ENCODE data around the gene TBC1D2. TPM values are rescaled to one million over a fixed set of nuclear protein-coding genes. Genes with fewer than 3 reads are reported as not detected.
"Not testable (repeated sequence)": the region's sequence is repeated elsewhere in the genome, so short reads cannot be mapped to it uniquely, and the experiment has no call there.

The TBC1D2 gene
- total and polyA plus RNA-seq, 7 donors: 1.3 to 2.9 (median 2.1) TPM

DNA sequence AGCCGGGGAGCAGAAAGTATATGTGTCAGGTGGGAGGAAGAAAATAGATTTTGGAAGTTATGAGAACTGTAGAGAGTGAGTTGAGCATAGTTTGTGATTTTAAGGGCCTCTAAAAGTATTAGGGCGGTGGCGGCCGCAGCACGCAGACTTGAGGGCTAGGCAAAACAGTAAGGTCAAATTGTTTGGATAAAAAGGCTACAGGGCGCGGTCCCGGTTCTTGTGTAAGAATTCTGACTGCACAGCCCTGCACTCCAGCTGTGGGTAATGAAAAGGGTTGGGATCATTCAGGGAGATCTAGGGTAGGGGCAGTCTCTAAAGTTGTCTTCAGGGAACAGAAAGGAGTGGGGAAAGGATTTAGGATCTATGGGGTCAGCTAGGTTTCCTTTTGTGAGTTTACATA lies 12.1 kb upstream of the TBC1D2 start:
- not testable (repeated sequence) for H3K4me3 ChIP-seq; H3K36me3 ChIP-seq (ENCODE audit: insufficient read depth in 1 of 2, low read depth in 1 of 2); H3K27me3 ChIP-seq (ENCODE audit: insufficient read depth in 3 of 3, low read length in 2 of 3); H3K4me1 ChIP-seq; ATAC-seq; DNase-seq; H3K9me3 ChIP-seq; H3K27ac ChIP-seq
- intact Hi-C loops (cut with DNase I): loop anchor here in 1 of 2 donors (10.0 kb wide), 1 partner anchor 193 kb away; no protein-coding TSS in a partner anchor
- WGBS, 3 donors: 88 to 94% (median 92%) methylated on average over 8 of the region's 8 CpGs

DNA sequence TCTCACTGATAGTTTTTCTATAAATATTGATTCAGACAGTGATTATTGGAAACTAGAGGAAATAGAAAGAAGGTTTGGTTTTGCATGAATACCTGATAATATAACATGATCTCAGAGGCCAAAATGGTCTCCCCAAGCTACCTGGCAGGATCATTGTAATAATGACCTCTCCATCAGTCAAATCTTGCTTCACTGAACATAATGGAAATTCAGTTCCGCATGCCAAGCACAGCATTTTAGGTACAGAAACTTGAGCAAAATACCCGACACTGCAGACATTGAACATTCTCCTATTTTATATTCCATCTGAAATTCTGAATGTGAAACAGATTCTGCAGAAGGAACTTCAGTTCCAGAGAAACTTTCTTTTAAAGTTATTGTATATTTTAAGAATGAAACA lies 9.1 kb upstream of the TBC1D2 start:
- H3K36me3 ChIP-seq (ENCODE audit: insufficient read depth in 1 of 2, low read depth in 1 of 2): no peaks in the 10 kb centered on the region
- 75 to 81% (median 77%) methylated on average over 2 of the region's 2 CpGs for WGBS, 3 donors
- H3K27me3 ChIP-seq (ENCODE audit: insufficient read depth in 3 of 3, low read length in 2 of 3): no peaks in the 10 kb centered on the region
- H3K4me1 ChIP-seq: no peaks in the 10 kb centered on the region
- intact Hi-C loops (cut with DNase I): loop anchor here (2.0 to 10.0 kb wide), 4 partner anchors 37 to 340 kb away; no protein-coding TSS in a partner anchor
- TF ChIP-seq, protein P1, sequence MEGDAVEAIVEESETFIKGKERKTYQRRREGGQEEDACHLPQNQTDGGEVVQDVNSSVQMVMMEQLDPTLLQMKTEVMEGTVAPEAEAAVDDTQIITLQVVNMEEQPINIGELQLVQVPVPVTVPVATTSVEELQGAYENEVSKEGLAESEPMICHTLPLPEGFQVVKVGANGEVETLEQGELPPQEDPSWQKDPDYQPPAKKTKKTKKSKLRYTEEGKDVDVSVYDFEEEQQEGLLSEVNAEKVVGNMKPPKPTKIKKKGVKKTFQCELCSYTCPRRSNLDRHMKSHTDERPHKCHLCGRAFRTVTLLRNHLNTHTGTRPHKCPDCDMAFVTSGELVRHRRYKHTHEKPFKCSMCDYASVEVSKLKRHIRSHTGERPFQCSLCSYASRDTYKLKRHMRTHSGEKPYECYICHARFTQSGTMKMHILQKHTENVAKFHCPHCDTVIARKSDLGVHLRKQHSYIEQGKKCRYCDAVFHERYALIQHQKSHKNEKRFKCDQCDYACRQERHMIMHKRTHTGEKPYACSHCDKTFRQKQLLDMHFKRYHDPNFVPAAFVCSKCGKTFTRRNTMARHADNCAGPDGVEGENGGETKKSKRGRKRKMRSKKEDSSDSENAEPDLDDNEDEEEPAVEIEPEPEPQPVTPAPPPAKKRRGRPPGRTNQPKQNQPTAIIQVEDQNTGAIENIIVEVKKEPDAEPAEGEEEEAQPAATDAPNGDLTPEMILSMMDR (IDR thresholded peaks at IDR 0.05): no peak
- no peaks in the 10 kb centered on the region for H3K9me3 ChIP-seq
- H3K27ac ChIP-seq: no peak overlapping the region
- no peak for ATAC-seq
- DNase-seq: no peak
- H3K4me3 ChIP-seq: no peak overlapping the region

DNA sequence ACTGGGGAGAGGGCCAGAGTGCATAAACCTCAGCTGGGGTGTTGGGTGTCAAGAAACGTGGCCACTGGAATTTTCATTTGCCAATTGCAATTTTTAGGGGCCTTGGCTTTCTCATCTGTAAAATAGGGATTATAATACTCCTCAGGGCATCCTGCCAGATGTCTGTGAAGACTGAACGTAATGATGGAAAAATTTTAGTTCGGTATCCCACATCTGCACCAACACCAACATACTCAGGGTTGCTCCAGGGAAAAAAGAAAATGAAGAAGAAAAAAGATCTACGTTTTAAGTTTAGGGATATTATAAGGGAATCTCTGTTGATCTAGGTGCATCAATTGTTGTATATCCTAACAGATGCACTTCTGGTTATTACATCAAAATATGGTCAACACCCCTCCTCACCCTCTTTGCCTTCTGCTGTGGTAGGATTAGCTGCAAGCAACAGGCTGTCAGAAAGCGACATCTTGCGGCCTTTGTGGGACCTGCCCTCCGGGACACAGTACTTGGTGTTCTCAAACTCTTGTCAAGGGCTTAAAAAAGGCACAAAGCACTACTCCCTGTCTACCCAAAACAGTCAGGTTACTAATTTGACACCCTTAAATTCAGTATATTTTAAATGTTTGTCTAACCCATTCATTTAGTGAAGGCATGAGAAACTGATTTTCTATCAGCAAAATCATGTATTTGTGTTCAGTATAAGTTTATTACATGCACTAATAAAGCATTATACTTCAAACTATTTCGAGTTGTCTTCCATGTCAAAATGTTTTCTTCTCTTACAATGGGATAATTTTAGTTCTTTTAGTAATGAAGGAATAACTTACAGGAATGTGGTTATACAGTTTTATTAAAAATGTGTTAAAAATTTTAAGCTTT lies 8.3 kb upstream of the TBC1D2 start:
- H3K36me3 ChIP-seq (ENCODE audit: insufficient read depth in 1 of 2, low read depth in 1 of 2): no peaks in the 10 kb centered on the region
- no peak overlapping the region for H3K4me3 ChIP-seq
- TF ChIP-seq, protein P1 (IDR thresholded peaks at IDR 0.05): peak; percentile 92
- no peaks in the 10 kb centered on the region for H3K27me3 ChIP-seq (ENCODE audit: insufficient read depth in 3 of 3, low read length in 2 of 3)
- DNase-seq: peak; percentile 78 to 89
- WGBS, 3 donors: 16 to 22% (median 18%) methylated on average over 8 of the region's 8 CpGs
- no peak overlapping the region for H3K27ac ChIP-seq
- no peaks in the 10 kb centered on the region for H3K9me3 ChIP-seq
- H3K4me1 ChIP-seq: no peaks in the 10 kb centered on the region
- intact Hi-C loops (cut with DNase I): loop anchor here (1.0 to 10.0 kb wide), 6 partner anchors 36 to 340 kb away; no protein-coding TSS in a partner anchor
- ATAC-seq: peak; percentile 82 to 99 (median 92)

DNA sequence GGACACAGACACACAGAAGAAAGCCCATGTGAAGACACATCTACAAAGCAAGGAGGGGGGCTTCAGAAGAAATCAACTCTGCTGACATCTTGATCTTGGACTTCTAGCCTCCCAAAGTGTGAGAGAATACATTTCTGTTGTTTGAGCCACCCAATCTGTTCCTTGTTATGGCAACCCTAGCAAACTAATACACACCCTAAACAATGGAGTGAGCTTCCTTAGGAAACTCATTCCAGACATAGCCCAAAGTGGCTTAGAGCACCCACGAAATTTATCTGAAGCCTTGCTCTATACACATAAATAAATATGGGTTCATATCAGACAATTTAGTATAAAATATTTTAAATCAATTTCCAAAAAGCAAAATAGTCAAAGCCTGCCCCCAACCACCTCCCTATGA lies 7.6 kb upstream of the TBC1D2 start:
- H3K4me3 ChIP-seq: no peak overlapping the region
- intact Hi-C loops (cut with DNase I): loop anchor here (1.0 to 10.0 kb wide), 5 partner anchors 36 to 340 kb away; no protein-coding TSS in a partner anchor
- TF ChIP-seq, protein P1 (IDR thresholded peaks at IDR 0.05): no peak
- H3K27ac ChIP-seq: no peak overlapping the region
- no peaks in the 10 kb centered on the region for H3K4me1 ChIP-seq
- no peaks in the 10 kb centered on the region for H3K9me3 ChIP-seq
- WGBS, 3 donors: 68 to 82% (median 76%) methylated on average over 1 of the region's 1 CpG
- DNase-seq (no peak), ATAC-seq (no peak)
- no peaks in the 10 kb centered on the region for H3K36me3 ChIP-seq (ENCODE audit: insufficient read depth in 1 of 2, low read depth in 1 of 2)
- H3K27me3 ChIP-seq (ENCODE audit: insufficient read depth in 3 of 3, low read length in 2 of 3): no peaks in the 10 kb centered on the region

DNA sequence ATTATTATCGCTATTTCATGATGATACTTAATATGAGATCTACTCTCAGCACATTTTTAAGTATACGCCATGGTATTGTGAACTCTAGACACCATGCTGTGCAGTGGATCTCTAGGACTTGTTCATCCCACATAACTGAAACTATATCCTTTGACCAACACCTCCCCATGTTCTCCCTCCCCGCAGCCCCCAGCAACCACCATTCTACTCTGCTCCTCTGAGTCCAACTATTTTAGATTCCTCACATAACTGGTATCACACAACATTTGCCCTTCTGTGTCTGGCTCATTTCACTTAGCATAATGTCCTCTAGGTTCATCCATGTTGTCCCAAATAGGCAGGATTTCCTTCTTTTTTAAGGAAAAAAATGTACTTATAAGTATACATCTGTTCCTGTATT lies 6.6 kb upstream of the TBC1D2 start:
- peaks cover 1% of the 10 kb centered on the region for H3K4me1 ChIP-seq
- ATAC-seq (no peak), DNase-seq (no peak)
- 68 to 76% (median 69%) methylated on average over 3 of the region's 3 CpGs for WGBS, 3 donors
- H3K4me3 ChIP-seq: no peak overlapping the region
- no peak overlapping the region for H3K27ac ChIP-seq
- intact Hi-C loops (cut with DNase I): loop anchor here (2.0 to 10.0 kb wide), 4 partner anchors 35 to 187 kb away; no protein-coding TSS in a partner anchor
- no peaks in the 10 kb centered on the region for H3K9me3 ChIP-seq
- no peaks in the 10 kb centered on the region for H3K36me3 ChIP-seq (ENCODE audit: insufficient read depth in 1 of 2, low read depth in 1 of 2)
- TF ChIP-seq, protein P1 (IDR thresholded peaks at IDR 0.05): no peak
- H3K27me3 ChIP-seq (ENCODE audit: insufficient read depth in 3 of 3, low read length in 2 of 3): no peaks in the 10 kb centered on the region
